Tibial nerve (tissue), 4 donors: ENCODE data around the gene TNXB. TPM values are rescaled to one million over a fixed set of nuclear protein-coding genes. Genes with fewer than 3 reads are reported as not detected.
A peak's percentile ranks its signal among the peaks of the same experiment; 100 is the strongest.
"Not testable (repeated sequence)": the region's sequence is repeated elsewhere in the genome, so short reads cannot be mapped to it uniquely, and the experiment has no call there.

Experiments used
- DNase-seq, 2 donors: peaks; one replicate each; pipeline ENCODE4 v3.0.0-alpha.2; 2019; ENCODE audit warnings: low spot score in 2 of 2
- H3K27ac ChIP-seq, 4 donors: fragments of 200-600 bp; sonication (generic) in 3 of 4; one replicate each; pipeline ENCODE4 v1.5.1; 2017 to 2019; ENCODE audit warnings: mild to moderate bottlenecking in 1 of 4
- H3K27me3 ChIP-seq, 2 donors: fragments of 200-600 bp; sonication (generic) in 1 of 2; one replicate each; pipeline versions ENCODE4 v1.5.1 to v1.6.0; 2017 to 2019
- H3K36me3 ChIP-seq, 3 donors: fragments of 200-600 bp; sonication (generic); one replicate each; pipeline ENCODE4 v1.5.1; 2018 to 2019
- H3K4me1 ChIP-seq, 4 donors: fragments of 200-600 bp; sonication (generic) in 3 of 4; one replicate each; pipeline ENCODE4 v1.5.1; 2017 to 2019
- H3K4me3 ChIP-seq, 4 donors: fragments of 200-600 bp; sonication (generic) in 3 of 4; one replicate each; pipeline ENCODE4 v1.5.1; 2017 to 2019; ENCODE audit warnings: mild to moderate bottlenecking in 1 of 4, moderate library complexity in 1 of 4
- H3K9me3 ChIP-seq, 4 donors: fragments of 200-600 bp; sonication (generic) in 3 of 4; one replicate each; pipeline ENCODE4 v1.5.1; 2017 to 2019
- CTCF ChIP-seq, 5 experiments: fragments of 200-600 bp in 3 of 5; fragments of 450-650 bp in 2 of 5; sonication (generic) in 3 of 5; IDR thresholded peaks; one replicate each; pipeline ENCODE4 v1.5.1; 2016 to 2019; ENCODE audit warnings: antibody characterized with exemption in 5 of 5, mild to moderate bottlenecking in 3 of 5, moderate library complexity in 2 of 5
- EP300 ChIP-seq, 2 donors: sonication (generic); formaldehyde crosslinking; IDR thresholded peaks; one replicate each; pipeline ENCODE4 v1.6.1; 2017; ENCODE audit warnings: antibody characterized with exemption in 2 of 2, mild to moderate bottlenecking in 1 of 2
- POLR2A ChIP-seq, 2 donors: fragments of 450-650 bp; IDR thresholded peaks; one replicate each; pipeline ENCODE4 v1.6.1; 2017; ENCODE audit warnings: antibody characterized with exemption in 2 of 2, mild to moderate bottlenecking in 2 of 2, moderate library complexity in 2 of 2
- WGBS, 2 donors: methylation state at CpG; one replicate each; pipeline ENCODE4 v1.1.5; 2018; 5-methylcytosine and 5-hydroxymethylcytosine counted together
- total RNA-seq, 4 donors: library from RNA; depleted of rRNA; stranded (reverse); fragments of >200 nt; gene quantifications; one replicate each; pipeline ENCODE4 v1.1.0, GENCODE V29; 2016

TNXB gene
- total RNA-seq, 4 donors from 2014 or later, result 231 to 547 (median 297) TPM

- H3K9me3 ChIP-seq, result no peaks in the 10 kb centered on the region
- WGBS, 2 donors, result 67% methylated on average over 5 of the region's 5 CpGs
- peaks cover 0 to 32% (median 0%) of the 10 kb centered on the region in 3 donors for H3K36me3 ChIP-seq
- H3K4me1 ChIP-seq, result peaks cover 0 to 43% (median 27%) of the 10 kb centered on the region in 4 donors
- no peaks in the 10 kb centered on the region for H3K27me3 ChIP-seq
- no peak for TF ChIP-seq POLR2A (IDR thresholded peaks at IDR 0.05)
- TF ChIP-seq CTCF (IDR thresholded peaks at IDR 0.05), result no peak
- no peak for TF ChIP-seq EP300 (IDR thresholded peaks at IDR 0.05)
- no peak for DNase-seq
- no peak overlapping the region for H3K4me3 ChIP-seq
- peak overlapping the region in 2 of 4 donors; percentile 82 to 88 for H3K27ac ChIP-seq
Observed at GRCh38 chr6:32050562-32050961, 58.6 kb downstream of the TNXB start.

GRCh38 chr6:32049736-32050135 is 59.4 kb downstream of the TNXB start:
- not testable (repeated sequence) for H3K27me3 ChIP-seq, H3K4me3 ChIP-seq, DNase-seq, H3K9me3 ChIP-seq
- Histone ChIP-seq H3K27ac (peak overlapping the region in 2 of 4 donors; percentile 82 to 88), H3K4me1 (peaks cover 0 to 43% (median 27%) of the 10 kb centered on the region in 4 donors), H3K36me3 (peaks cover 0 to 23% (median 0%) of the 10 kb centered on the region in 3 donors)
- WGBS, 2 donors, result 81 to 89% methylated on average over 9 to 11 of the region's 11 CpGs

GRCh38 chr6:32049149-32049548 is 60.0 kb downstream of the TNXB start:
- WGBS, 2 donors, result 92% methylated on average over 21 of the region's 21 CpGs
- H3K9me3 ChIP-seq, H3K27me3 ChIP-seq, DNase-seq, H3K4me3 ChIP-seq: not testable (repeated sequence)
- H3K4me1 ChIP-seq, result peaks cover 0 to 43% (median 27%) of the 10 kb centered on the region in 4 donors
- peak overlapping the region in 2 of 4 donors; percentile 88 to 91 for H3K27ac ChIP-seq
- H3K36me3 ChIP-seq, result peaks cover 0 to 18% (median 0%) of the 10 kb centered on the region in 3 donors

GRCh38 chr6:32047855-32048766 is 61.0 kb downstream of the TNXB start:
- peak overlapping the region; percentile 75 to 91 (median 82) for H3K27ac ChIP-seq
- TF ChIP-seq POLR2A (IDR thresholded peaks at IDR 0.05), result no peak
- peak in 1 of 2 donors; percentile 49 for TF ChIP-seq EP300 (IDR thresholded peaks at IDR 0.05)
- TF ChIP-seq CTCF (IDR thresholded peaks at IDR 0.05), result peak; percentile 82 to 94 (median 90)
- H3K4me1 ChIP-seq, result peaks cover 0 to 43% (median 27%) of the 10 kb centered on the region in 4 donors
- DNase-seq, result peak; percentile 68 to 82
- H3K27me3 ChIP-seq, result no peaks in the 10 kb centered on the region
- no peaks in the 10 kb centered on the region for H3K9me3 ChIP-seq
- WGBS, 2 donors, result 37 to 46% methylated on average over 39 to 42 of the region's 42 CpGs
- no peak overlapping the region for H3K4me3 ChIP-seq
- H3K36me3 ChIP-seq, result peaks cover 0 to 12% (median 0%) of the 10 kb centered on the region in 3 donors

GRCh38 chr6:32047539-32047854 is 61.6 kb downstream of the TNXB start:
- H3K27ac ChIP-seq, result peak overlapping the region; percentile 75 to 91 (median 82)
- no peaks in the 10 kb centered on the region for H3K9me3 ChIP-seq
- H3K36me3 ChIP-seq, result peaks cover 0 to 5% (median 0%) of the 10 kb centered on the region in 3 donors
- no peak for DNase-seq
- H3K4me1 ChIP-seq, result peaks cover 0 to 43% (median 27%) of the 10 kb centered on the region in 4 donors
- H3K27me3 ChIP-seq, result no peaks in the 10 kb centered on the region
- 75 to 77% methylated on average over 6 of the region's 6 CpGs for WGBS, 2 donors
- no peak overlapping the region for H3K4me3 ChIP-seq
- no peak for TF ChIP-seq POLR2A (IDR thresholded peaks at IDR 0.05)
- TF ChIP-seq CTCF (IDR thresholded peaks at IDR 0.05), result no peak
- no peak for TF ChIP-seq EP300 (IDR thresholded peaks at IDR 0.05)

GRCh38 chr6:32047084-32047478 is 62.1 kb downstream of the TNXB start:
- WGBS, 2 donors, result 34 to 44% methylated on average over 11 of the region's 11 CpGs
- TF ChIP-seq EP300 (IDR thresholded peaks at IDR 0.05), result peak; percentile 54 to 82
- no peak for TF ChIP-seq POLR2A (IDR thresholded peaks at IDR 0.05)
- peak in 1 of 5 experiments; percentile 4 for TF ChIP-seq CTCF (IDR thresholded peaks at IDR 0.05)
- DNase-seq, result peak; percentile 68 to 80
- peak overlapping the region; percentile 75 to 91 (median 82) for H3K27ac ChIP-seq
- H3K4me1 ChIP-seq, result peaks cover 0 to 43% (median 27%) of the 10 kb centered on the region in 4 donors
- no peak overlapping the region for H3K4me3 ChIP-seq
- peaks cover 0 to 3% (median 0%) of the 10 kb centered on the region in 3 donors for H3K36me3 ChIP-seq
- no peaks in the 10 kb centered on the region for H3K27me3 ChIP-seq
- H3K9me3 ChIP-seq, result no peaks in the 10 kb centered on the region
